Gastrocnemius medialis (tissue), 4 donors: ENCODE measurements around the gene INPP5D. TPM values are rescaled to one million over a fixed set of nuclear protein-coding genes. Genes with fewer than 3 reads are reported as not detected.

ENCODE experiments used
- ATAC-seq, 2 donors: fragments of 150-250 bp; one replicate each; pipeline ENCODE4 v1.9.1; 2016
- DNase-seq, 2 donors: peaks; one replicate each; pipeline ENCODE4 v3.0.0-alpha.2; 2019
- H3K27ac ChIP-seq, 4 donors: fragments of 200-600 bp; sonication (generic); 1 replicate in 1 of 4; 2 replicates in 3 of 4; pipeline ENCODE4 v1.5.1; 2016 to 2018; ENCODE audit warnings: mild to moderate bottlenecking in 2 of 4, moderate library complexity in 1 of 4
- H3K27me3 ChIP-seq, 3 donors: fragments of 200-600 bp; sonication (generic) in 2 of 3; 1 replicate in 1 of 3; 2 replicates in 2 of 3; pipeline versions ENCODE4 v1.5.1 to v1.6.0; 2016 to 2019; ENCODE audit warnings: mild to moderate bottlenecking in 1 of 3, moderate library complexity in 1 of 3
- H3K36me3 ChIP-seq, 2 donors: fragments of 200-600 bp; sonication (generic) in 1 of 2; one replicate each; pipeline ENCODE4 v1.5.1; 2017 to 2018
- H3K4me1 ChIP-seq, 2 donors: fragments of 200-600 bp; sonication (generic) in 1 of 2; one replicate each; pipeline ENCODE4 v1.5.1; 2016 to 2017; ENCODE audit warnings: mild to moderate bottlenecking in 2 of 2
- H3K4me3 ChIP-seq, 4 donors: fragments of 200-600 bp; sonication (generic) in 3 of 4; 1 replicate in 1 of 4; 2 replicates in 3 of 4; pipeline ENCODE4 v1.5.1; 2016 to 2019; ENCODE audit warnings: mild to moderate bottlenecking in 2 of 4
- H3K9me3 ChIP-seq, 3 donors: fragments of 200-600 bp; sonication (generic) in 2 of 3; 1 replicate in 1 of 3; 2 replicates in 2 of 3; pipeline ENCODE4 v1.5.1; 2016 to 2019
- CTCF ChIP-seq, 5 experiments: fragments of 450-650 bp in 3 of 5; fragments of 200-600 bp in 2 of 5; sonication (generic) in 2 of 5; IDR thresholded peaks in 4 of 5; conservative IDR thresholded peaks in 1 of 5; 1 replicate in 4 of 5; 2 replicates in 1 of 5; pipeline ENCODE4 v1.5.1; 2016 to 2019; ENCODE audit warnings: antibody characterized with exemption in 5 of 5, mild to moderate bottlenecking in 3 of 5, moderate library complexity in 3 of 5
- POLR2A ChIP-seq, 2 donors: fragments of 450-650 bp; IDR thresholded peaks; one replicate each; pipeline ENCODE4 v1.6.1; 2017; ENCODE audit warnings: antibody characterized with exemption in 2 of 2, mild to moderate bottlenecking in 2 of 2, moderate library complexity in 2 of 2
- in situ Hi-C, 4 donors: fragments of 200-750 bp; cut with MboI; loops; one replicate each; pipeline versions ENCODE4 v1.15.0 to v1.8.0; 2017; ENCODE audit warnings: low sequenced_read_pairs in 4 of 4
- intact Hi-C: fragments of 100-400 bp; cut with DNase I; formaldehyde crosslinking; loops from one replicate; pipeline ENCODE4 v1.15.1; 2023; ENCODE audit warnings: low total_unique reads
- total RNA-seq, 4 donors: library from RNA; depleted of rRNA; stranded (reverse); fragments of >200 nt; gene quantifications; one replicate each; pipeline versions ENCODE4 v1.1.0 to v1.2.3, GENCODE V29; 2016

Gene INPP5D
- total RNA-seq, 4 donors from 2014 or later = 1.7 to 18.7 (median 4.9) TPM

- in situ Hi-C loops (loop anchor here in 2 of 4 donors (25.0 kb wide), 1 partner anchor 442 kb away; no protein-coding TSS in a partner anchor), intact Hi-C loops (loop anchor here (1.0 to 10.0 kb wide), 2 partner anchors 201 to 289 kb away; no protein-coding TSS in a partner anchor)
- ATAC-seq (no peak), DNase-seq (peak in 1 of 2 donors; percentile 29)
- H3K4me3 ChIP-seq = no peak overlapping the region
- H3K9me3 ChIP-seq = no peaks in the 10 kb centered on the region
- TF ChIP-seq POLR2A (IDR thresholded peaks at IDR 0.05) (no peak), CTCF (IDR thresholded peaks at IDR 0.05 in 4 of 5, conservative IDR thresholded peaks at IDR 0.05 in 1 of 5) (peak; percentile 61 to 93 (median 86))
- H3K4me1 ChIP-seq = peaks cover 0 to 9% of the 10 kb centered on the region in 2 donors
- no peak overlapping the region for H3K27ac ChIP-seq
- H3K27me3 ChIP-seq = no peaks in the 10 kb centered on the region
- H3K36me3 ChIP-seq = no peaks in the 10 kb centered on the region
Observed at GRCh38 chr2:233053928-233054784, 6.0 kb upstream of the INPP5D start.

- no peak for DNase-seq
- H3K36me3 ChIP-seq = no peaks in the 10 kb centered on the region
- H3K27ac ChIP-seq = no peak overlapping the region
- no peaks in the 10 kb centered on the region for H3K9me3 ChIP-seq
- intact Hi-C loops = loop anchor here (10.0 kb wide), 1 partner anchor 291 kb away; no protein-coding TSS in a partner anchor
- no peak overlapping the region for H3K4me3 ChIP-seq
- H3K4me1 ChIP-seq = peaks cover 0 to 9% of the 10 kb centered on the region in 2 donors
- in situ Hi-C loops = loop anchor here in 2 of 4 donors (25.0 kb wide), 1 partner anchor 443 kb away; no protein-coding TSS in a partner anchor
- TF ChIP-seq CTCF (IDR thresholded peaks at IDR 0.05 in 4 of 5, conservative IDR thresholded peaks at IDR 0.05 in 1 of 5) = no peak
- TF ChIP-seq POLR2A (IDR thresholded peaks at IDR 0.05) = no peak
- no peak for ATAC-seq
- H3K27me3 ChIP-seq = no peaks in the 10 kb centered on the region
Observed at GRCh38 chr2:233055362-233055761, 4.8 kb upstream of the INPP5D start.

GRCh38 chr2:233056961-233057605 lies 3.1 kb upstream of the INPP5D start:
- ATAC-seq (no peak), DNase-seq (no peak)
- Histone ChIP-seq H3K9me3 (no peaks in the 10 kb centered on the region), H3K27ac (no peak overlapping the region), H3K4me1 (peaks cover 6 to 9% of the 10 kb centered on the region in 2 donors), H3K36me3 (no peaks in the 10 kb centered on the region), H3K27me3 (no peaks in the 10 kb centered on the region), H3K4me3 (no peak overlapping the region)
- intact Hi-C loops (loop anchor here (10.0 kb wide), 1 partner anchor 292 kb away; no protein-coding TSS in a partner anchor), in situ Hi-C loops (loop anchor here in 2 of 4 donors (25.0 kb wide), 1 partner anchor 445 kb away; no protein-coding TSS in a partner anchor)
- TF ChIP-seq POLR2A (IDR thresholded peaks at IDR 0.05) (no peak), CTCF (IDR thresholded peaks at IDR 0.05 in 4 of 5, conservative IDR thresholded peaks at IDR 0.05 in 1 of 5) (no peak)

DNA sequence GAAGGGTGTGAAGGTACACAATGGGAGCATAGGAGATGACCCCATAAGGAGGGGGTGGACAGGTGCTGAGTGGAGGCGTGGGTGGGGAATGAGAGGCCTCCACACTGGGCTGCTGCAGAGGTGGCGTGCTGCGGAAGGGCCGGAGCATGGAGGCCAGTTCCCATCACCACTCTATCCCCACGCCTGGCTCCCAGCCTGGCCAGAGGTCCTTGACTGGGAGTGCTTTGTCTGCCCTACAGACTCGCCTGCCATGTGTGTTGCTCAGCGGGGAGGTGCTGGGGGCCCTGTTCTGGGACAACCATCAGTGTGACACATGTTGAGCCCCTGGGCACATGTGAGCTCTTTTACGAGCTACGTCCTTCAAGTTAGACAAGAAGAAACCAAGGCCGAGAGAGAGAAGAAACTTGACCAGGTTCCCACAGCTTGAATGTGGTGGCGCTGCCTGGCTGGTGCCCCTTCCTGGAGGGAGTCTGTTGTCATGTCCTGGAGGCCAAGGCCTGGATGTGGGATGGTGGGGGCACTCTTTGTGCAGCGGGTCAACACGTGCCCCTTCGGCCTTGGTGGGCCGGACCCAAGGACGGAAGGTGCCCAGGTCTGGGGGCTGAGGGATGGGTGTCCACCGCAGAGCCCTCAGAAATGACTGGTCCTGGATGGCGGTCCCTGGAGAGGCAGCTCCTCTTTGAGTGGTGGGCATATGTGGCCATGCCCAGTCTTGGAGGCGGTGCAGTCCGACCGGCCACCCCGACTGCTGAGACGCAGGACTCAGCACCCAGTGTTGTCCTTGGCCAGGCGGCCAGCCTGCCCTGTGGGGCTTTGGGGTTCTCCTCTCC lies 1.2 kb upstream of the INPP5D start:
- H3K36me3 ChIP-seq = no peaks in the 10 kb centered on the region
- in situ Hi-C loops = loop anchor here in 2 of 4 donors (25.0 kb wide), 1 partner anchor 447 kb away; no protein-coding TSS in a partner anchor
- no peaks in the 10 kb centered on the region for H3K27me3 ChIP-seq
- ATAC-seq (no peak), DNase-seq (no peak)
- intact Hi-C loops = loop anchor here (10.0 kb wide), 1 partner anchor 294 kb away; no protein-coding TSS in a partner anchor
- TF ChIP-seq CTCF (IDR thresholded peaks at IDR 0.05 in 4 of 5, conservative IDR thresholded peaks at IDR 0.05 in 1 of 5) (no peak), POLR2A (IDR thresholded peaks at IDR 0.05) (no peak)
- H3K27ac ChIP-seq = peak overlapping the region in 3 of 4 donors; percentile 64 to 76 (median 67)
- H3K4me1 ChIP-seq = peaks cover 6 to 12% of the 10 kb centered on the region in 2 donors
- H3K9me3 ChIP-seq = no peaks in the 10 kb centered on the region
- no peak overlapping the region for H3K4me3 ChIP-seq
